ENCODE measurements around the gene WDR1. TPM values are rescaled to one million over a fixed set of nuclear protein-coding genes. Genes with fewer than 3 reads are reported as not detected.

Gene WDR1
- total and polyA plus RNA-seq, 2 donors (not counting 3 experiments of a cell fraction or from before 2014, with no cell fraction given) = 590 to 660 TPM

DNA sequence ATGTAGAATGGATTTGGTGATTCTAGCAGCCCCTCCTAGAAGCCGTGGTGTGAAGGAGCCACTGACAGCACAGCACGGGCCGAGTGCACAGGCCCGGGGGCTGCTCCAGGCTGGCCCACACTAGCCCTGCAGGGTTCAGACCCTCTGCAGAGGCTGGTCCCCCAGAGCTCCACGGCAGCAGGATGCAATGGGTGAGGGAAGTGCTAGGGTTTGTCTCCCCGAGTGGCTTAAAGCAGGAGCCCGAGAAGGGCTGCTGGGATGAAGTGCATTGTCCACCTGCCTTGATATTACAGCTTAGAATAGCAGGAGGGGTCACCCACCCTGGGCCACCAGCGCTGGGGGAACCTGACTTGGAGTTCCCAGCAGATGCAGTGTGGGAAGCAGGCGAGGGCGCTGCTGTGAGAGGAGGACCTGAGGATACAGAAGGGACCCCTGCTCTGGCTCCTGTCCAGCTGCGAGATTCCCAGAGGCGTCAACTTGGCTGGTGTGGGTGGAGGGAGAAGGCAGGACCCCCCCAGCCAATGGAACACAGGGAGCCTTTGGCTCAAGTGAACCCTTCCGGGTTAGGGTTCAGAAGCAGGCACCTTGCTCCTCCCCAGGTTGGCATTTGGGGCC is 30.0 kb downstream of the WDR1 start:
- H4K20me1 ChIP-seq (replicated peaks; ENCODE audit: control insufficient read depth, extremely low read depth, insufficient read depth, low read length) = no peaks in the 10 kb centered on the region
- H3K4me3 ChIP-seq (replicated peaks in 1 of 3; ENCODE audit: insufficient read depth in 1 of 3, low read depth in 1 of 3, low read length in 3 of 3) = no peak overlapping the region
- H3K27ac ChIP-seq (ENCODE audit: insufficient read depth, low read depth, low read length) = no peak overlapping the region
- no peak for FAIRE-seq
- H3K36me3 ChIP-seq (ENCODE audit: control insufficient read depth in 2 of 2, extremely low read depth in 1 of 2, insufficient read depth in 2 of 2, low read length in 2 of 2) = peaks cover 39 to 90% of the 10 kb centered on the region in 2 experiments
- intact Hi-C loops (cut with micrococcal nuclease) = no loop called here
- H3K4me1 ChIP-seq (ENCODE audit: control insufficient read depth, extremely low read depth, insufficient read depth, low read length) = peaks cover 21% of the 10 kb centered on the region
- H3K9me3 ChIP-seq (replicated peaks; ENCODE audit: control insufficient read depth, insufficient read depth, low read length) = no peaks in the 10 kb centered on the region
- no TSS peak for BruUV-seq (replicated peaks)
- POLR2A ChIA-PET = no interaction called here
- H3K27me3 ChIP-seq (ENCODE audit: control insufficient read depth in 2 of 2, insufficient read depth in 2 of 2, low read length in 2 of 2) = no peaks in the 10 kb centered on the region
- H3K4me2 ChIP-seq (ENCODE audit: insufficient read depth, low read length) = no peak overlapping the region
- no peak for DNase-seq (ENCODE audit: low read depth, low spot score)
- dilution Hi-C loops (cut with MboI; ENCODE audit: extremely low pct_ligation_motif_present, low sequenced_read_pairs) = no loop called here
- no peak overlapping the region for H3K9ac ChIP-seq (replicated peaks; ENCODE audit: extremely low read depth, insufficient read depth, low read length)
- H2AFZ ChIP-seq (ENCODE audit: low read depth, low read length) = no peak overlapping the region
- TF ChIP-seq POLR2AphosphoS5 (IDR thresholded peaks at IDR 0.05; ENCODE audit: insufficient read depth, low read depth, low read length) (peak; percentile 13), MYC (IDR thresholded peaks at IDR 0.05; ENCODE audit: low read depth, low read length) (no peak), CTCF (IDR thresholded peaks at IDR 0.05; ENCODE audit: extremely low read depth in 1 of 2, insufficient read depth in 1 of 2, low read depth in 1 of 2, low read length in 2 of 2) (no peak)
- H3K79me2 ChIP-seq (ENCODE audit: control insufficient read depth, insufficient read depth, low read length) = peaks cover 85% of the 10 kb centered on the region
- CTCF ChIA-PET = interaction anchor here (1.0 kb wide), 1 partner anchor 9 kb away, joined by 4 read pairs; no protein-coding TSS in a partner anchor
- no peaks in the 10 kb centered on the region for H3K9me1 ChIP-seq (replicated peaks; ENCODE audit: control insufficient read depth, extremely low read depth, insufficient read depth, low read length)

DNA sequence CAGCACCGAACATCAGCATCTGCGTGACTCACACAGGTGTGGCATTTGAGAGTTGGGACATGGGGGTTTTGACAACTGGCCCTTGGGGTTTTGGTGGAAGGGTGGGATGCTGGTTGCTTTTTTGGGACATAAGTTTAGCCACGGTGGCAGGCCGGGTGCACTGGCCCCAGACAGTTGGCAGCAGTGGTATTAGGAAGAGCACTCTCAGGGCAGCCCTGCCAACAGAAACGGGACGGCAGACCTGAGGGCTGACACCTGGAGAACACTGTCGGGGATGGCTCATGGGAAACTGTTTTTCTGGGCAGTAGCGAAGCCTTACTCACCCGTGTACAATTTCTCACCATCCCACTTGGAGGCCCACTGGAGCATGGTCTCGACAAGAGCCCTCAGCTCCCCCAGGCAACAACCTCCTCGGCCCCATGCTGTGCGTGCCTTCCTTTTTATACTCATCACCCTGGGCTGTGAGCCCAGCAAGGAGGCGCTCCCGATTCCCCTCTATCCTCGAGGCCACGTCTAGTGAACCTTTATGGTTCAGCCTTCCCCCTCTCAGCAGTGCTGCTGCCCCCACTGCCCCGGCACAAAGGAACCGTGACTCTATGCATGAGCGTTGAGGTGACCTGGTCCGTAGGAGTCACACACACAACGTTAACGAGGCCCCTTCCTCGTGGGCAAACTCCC is 30.6 kb downstream of the WDR1 start:
- H2AFZ ChIP-seq (ENCODE audit: low read depth, low read length) = no peak overlapping the region
- H3K27ac ChIP-seq (ENCODE audit: insufficient read depth, low read depth, low read length) = no peak overlapping the region
- no peak overlapping the region for H3K9ac ChIP-seq (replicated peaks; ENCODE audit: extremely low read depth, insufficient read depth, low read length)
- H3K4me1 ChIP-seq (ENCODE audit: control insufficient read depth, extremely low read depth, insufficient read depth, low read length) = peaks cover 21% of the 10 kb centered on the region
- dilution Hi-C loops (cut with MboI; ENCODE audit: extremely low pct_ligation_motif_present, low sequenced_read_pairs) (no loop called here), intact Hi-C loops (cut with micrococcal nuclease) (no loop called here)
- no peak overlapping the region for H3K4me2 ChIP-seq (ENCODE audit: insufficient read depth, low read length)
- H3K4me3 ChIP-seq (replicated peaks in 1 of 3; ENCODE audit: insufficient read depth in 1 of 3, low read depth in 1 of 3, low read length in 3 of 3) = no peak overlapping the region
- BruUV-seq (replicated peaks) = no TSS peak
- H3K9me1 ChIP-seq (replicated peaks; ENCODE audit: control insufficient read depth, extremely low read depth, insufficient read depth, low read length) = no peaks in the 10 kb centered on the region
- DNase-seq (ENCODE audit: low read depth, low spot score) (no peak), FAIRE-seq (no peak)
- H3K36me3 ChIP-seq (ENCODE audit: control insufficient read depth in 2 of 2, extremely low read depth in 1 of 2, insufficient read depth in 2 of 2, low read length in 2 of 2) = peaks cover 43 to 86% of the 10 kb centered on the region in 2 experiments
- TF ChIP-seq MYC (IDR thresholded peaks at IDR 0.05; ENCODE audit: low read depth, low read length) (no peak), EZH2 (IDR thresholded peaks at IDR 0.05; ENCODE audit: borderline replicate concordance, low read depth, low read length, severe bottlenecking) (no peak), FOS (IDR thresholded peaks at IDR 0.05; ENCODE audit: borderline replicate concordance, insufficient read depth, low read length) (no peak), CTCF (IDR thresholded peaks at IDR 0.05; ENCODE audit: extremely low read depth in 1 of 2, insufficient read depth in 1 of 2, low read depth in 1 of 2, low read length in 2 of 2) (no peak), JUN (IDR thresholded peaks at IDR 0.05; ENCODE audit: borderline replicate concordance, insufficient read depth, insufficient read length, low read depth) (no peak), POLR2A (IDR thresholded peaks at IDR 0.05; ENCODE audit: low read depth, low read length) (no peak), POLR2AphosphoS5 (IDR thresholded peaks at IDR 0.05; ENCODE audit: insufficient read depth, low read depth, low read length) (no peak), GATA2 (IDR thresholded peaks at IDR 0.05; ENCODE audit: insufficient read depth, insufficient read length, low read depth, low read length) (no peak)
- TF ChIP-seq, protein P1, sequence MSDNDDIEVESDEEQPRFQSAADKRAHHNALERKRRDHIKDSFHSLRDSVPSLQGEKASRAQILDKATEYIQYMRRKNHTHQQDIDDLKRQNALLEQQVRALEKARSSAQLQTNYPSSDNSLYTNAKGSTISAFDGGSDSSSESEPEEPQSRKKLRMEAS (IDR thresholded peaks at IDR 0.05; ENCODE audit: insufficient read depth, insufficient read length) = no peak
- POLR2A ChIA-PET = interaction anchor here (0.7 kb wide), 1 partner anchor 31 kb away, joined by 4 read pairs; the partner anchor contains the start of gene WDR1
- CTCF ChIA-PET = interaction anchor here (0.8 to 1.1 kb wide), 2 partner anchors 10 to 18 kb away, joined by 3 read pairs; no protein-coding TSS in a partner anchor
- peaks cover 82% of the 10 kb centered on the region for H3K79me2 ChIP-seq (ENCODE audit: control insufficient read depth, insufficient read depth, low read length)
- no peaks in the 10 kb centered on the region for H4K20me1 ChIP-seq (replicated peaks; ENCODE audit: control insufficient read depth, extremely low read depth, insufficient read depth, low read length)
- no peaks in the 10 kb centered on the region for H3K27me3 ChIP-seq (ENCODE audit: control insufficient read depth in 2 of 2, insufficient read depth in 2 of 2, low read length in 2 of 2)
- H3K9me3 ChIP-seq (replicated peaks; ENCODE audit: control insufficient read depth, insufficient read depth, low read length) = no peaks in the 10 kb centered on the region
